ENCODE data around the gene GPI.

GPI gene

GRCh38 chr19:34405892-34406660 lies 41.1 kb downstream of the GPI start:
- no peak for DNase-seq

GRCh38 chr19:34408411-34408810 lies 43.4 kb downstream of the GPI start:
- no peak for DNase-seq

- DNase-seq = no peak
These were observed 44.5 kb downstream of the GPI start for GRCh38 chr19:34409189-34410164.

- DNase-seq = no peak
These were observed 46.2 kb downstream of the GPI start for GRCh38 chr19:34411216-34411615.

- no peak for DNase-seq
These were observed 51.1 kb downstream of the GPI start for GRCh38 chr19:34416021-34416545.

GRCh38 chr19:34418300-34418699 lies 53.3 kb downstream of the GPI start:
- DNase-seq = no peak

GRCh38 chr19:34426096-34426661 lies 61.2 kb downstream of the GPI start:
- DNase-seq = no peak

- DNase-seq = no peak
These were observed 63.7 kb downstream of the GPI start for GRCh38 chr19:34428549-34429285.

- no peak for DNase-seq
These were observed 64.6 kb downstream of the GPI start for GRCh38 chr19:34429553-34429952.

GRCh38 chr19:34430738-34431625 lies 66.0 kb downstream of the GPI start:
- no peak for DNase-seq

GRCh38 chr19:34431681-34432402 lies 66.8 kb downstream of the GPI start:
- no peak for DNase-seq

- no peak for DNase-seq
These were observed 67.8 kb downstream of the GPI start for GRCh38 chr19:34432797-34433196.

- DNase-seq = no peak
These were observed 71.7 kb downstream of the GPI start for GRCh38 chr19:34436716-34437115.

GRCh38 chr19:34448191-34448590 lies 83.2 kb downstream of the GPI start:
- DNase-seq = no peak

Data from cerebellar nuclear complex (tissue), 1 donor.